NT2/D1 (cell line): Measurements from ENCODE around the gene GPR146.

Source experiments
- DNase-seq: peaks from one replicate; pipeline ENCODE4 v3.0.0-alpha.2; 2011; ENCODE audit warnings: low read depth, low spot score
- H3K27me3 ChIP-seq: 2 replicates; pipeline ENCODE4 v1.6.0; 2011; ENCODE audit warnings: mild to moderate bottlenecking; ENCODE audit not compliant: insufficient read length, insufficient read depth
- H3K36me3 ChIP-seq: 2 replicates; pipeline ENCODE4 v1.6.1; 2011; ENCODE audit warnings: mild to moderate bottlenecking, low read length, mixed read lengths; ENCODE audit not compliant: insufficient read depth, insufficient read length
- H3K4me1 ChIP-seq: 2 replicates; pipeline ENCODE4 v1.5.1; 2011; ENCODE audit not compliant: insufficient read depth, insufficient read length
- H3K4me3 ChIP-seq: 2 replicates; pipeline ENCODE4 v1.5.1; 2011; ENCODE audit warnings: low read depth; ENCODE audit not compliant: insufficient read length
- H3K9ac ChIP-seq: 2 replicates; pipeline ENCODE4 v1.6.0; 2011; ENCODE audit warnings: low read depth; ENCODE audit not compliant: insufficient read length
- H3K9me3 ChIP-seq: 2 replicates; pipeline ENCODE4 v1.5.1; 2011; ENCODE audit warnings: mild to moderate bottlenecking, low read length; ENCODE audit not compliant: insufficient read depth
- SUZ12 ChIP-seq: IDR thresholded peaks from 2 replicates; pipeline ENCODE4 v1.6.1; 2011; ENCODE audit not compliant: insufficient read length, insufficient read depth; ENCODE audit errors: extremely low read depth
- YY1 ChIP-seq: IDR thresholded peaks from 2 replicates; pipeline ENCODE4 v1.6.1; 2011; ENCODE audit not compliant: insufficient read length, insufficient read depth
- ZNF274 ChIP-seq: IDR thresholded peaks from 2 replicates; pipeline ENCODE4 v1.6.1; 2011; ENCODE audit warnings: mild to moderate bottlenecking, low read depth, low read length

Gene GPR146

DNA sequence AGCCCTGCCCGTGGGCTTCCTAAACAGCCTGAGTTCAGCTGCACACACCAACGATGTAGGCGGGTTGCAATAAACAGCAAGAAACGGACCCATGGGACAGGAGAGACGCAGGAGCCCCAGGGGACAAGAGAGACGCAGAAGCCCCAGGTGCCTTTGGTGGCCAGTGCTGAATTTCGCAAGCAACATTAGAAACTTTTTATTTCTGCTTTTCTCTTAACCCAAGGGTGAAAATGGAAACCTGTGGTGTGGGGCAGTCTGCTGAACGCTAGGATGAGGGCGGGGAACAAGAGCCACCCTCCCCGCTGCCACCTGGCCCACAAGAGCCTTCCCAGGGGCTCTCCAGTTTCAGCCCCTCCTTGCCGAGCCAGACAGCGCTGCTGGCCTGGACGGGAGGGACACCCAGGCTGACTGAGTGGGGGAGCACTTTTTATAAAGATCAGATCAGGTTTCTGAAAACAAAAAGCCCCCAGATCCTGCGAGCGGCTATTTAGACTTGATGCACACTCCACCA lies 20.0 kb upstream of the GPR146 start:
- peaks cover 5% of the 10 kb centered on the region; the same call in 1 of the 2 replicates for H3K9me3 ChIP-seq
- peaks cover 9% of the 10 kb centered on the region for H3K27me3 ChIP-seq
- TF ChIP-seq YY1 (no peak), ZNF274 (no peak), SUZ12 (no peak)
- H3K4me3 ChIP-seq, result no peak overlapping the region
- peaks cover 26% of the 10 kb centered on the region for H3K4me1 ChIP-seq
- peak overlapping the region; percentile 21 for H3K9ac ChIP-seq
- H3K36me3 ChIP-seq, result peaks cover 67% of the 10 kb centered on the region
- no peak for DNase-seq

DNA sequence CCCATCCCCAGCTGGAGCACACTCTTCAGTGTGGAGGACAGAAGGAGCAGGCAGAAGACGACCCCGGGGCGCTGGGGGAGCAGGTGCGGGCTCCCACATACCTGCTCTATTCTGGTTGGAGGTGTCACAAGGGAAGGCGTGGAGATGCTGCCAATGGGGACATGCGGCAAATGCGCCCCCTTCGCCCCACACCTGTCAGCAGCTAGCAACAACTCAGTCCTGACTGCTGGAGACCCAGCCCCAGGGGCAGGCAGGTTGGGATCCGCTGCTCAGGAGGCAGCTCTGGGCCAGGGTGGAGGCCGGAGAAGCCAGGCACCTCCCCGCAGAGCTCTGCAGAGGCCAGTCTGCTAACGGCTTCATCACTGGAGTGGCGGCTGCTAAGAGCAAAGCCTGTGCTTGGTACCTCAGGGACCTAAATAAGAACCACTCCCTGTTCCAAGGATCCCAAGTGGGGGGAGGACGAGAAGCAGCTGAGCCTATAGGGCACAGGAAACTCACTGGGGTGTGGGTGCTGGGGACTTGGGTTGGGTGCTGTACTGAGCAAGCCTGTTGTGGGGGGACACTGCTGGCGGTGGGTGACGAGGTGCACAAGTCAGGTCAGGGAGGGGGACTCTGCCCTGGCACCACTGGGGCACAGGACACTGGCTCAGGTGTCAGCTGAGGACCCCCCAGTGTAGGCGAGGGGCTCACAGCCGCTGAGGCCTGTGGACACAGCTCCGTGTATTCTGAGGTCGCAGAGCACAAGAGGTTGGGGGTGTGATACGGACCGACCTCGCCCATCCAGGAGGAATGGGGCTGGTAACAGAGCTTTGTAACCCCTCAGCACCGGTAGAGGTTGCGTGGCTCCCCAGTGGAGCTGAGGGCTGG lies 19.2 kb upstream of the GPR146 start:
- H3K9me3 ChIP-seq, result peaks cover 5% of the 10 kb centered on the region; the same call in 1 of the 2 replicates
- peaks cover 9% of the 10 kb centered on the region for H3K27me3 ChIP-seq
- peaks cover 59% of the 10 kb centered on the region for H3K36me3 ChIP-seq
- peaks cover 31% of the 10 kb centered on the region for H3K4me1 ChIP-seq
- TF ChIP-seq ZNF274, result no peak
- TF ChIP-seq YY1, result no peak
- TF ChIP-seq SUZ12, result no peak
- H3K4me3 ChIP-seq, result no peak overlapping the region
- H3K9ac ChIP-seq, result peak overlapping the region; percentile 61
- no peak for DNase-seq

DNA sequence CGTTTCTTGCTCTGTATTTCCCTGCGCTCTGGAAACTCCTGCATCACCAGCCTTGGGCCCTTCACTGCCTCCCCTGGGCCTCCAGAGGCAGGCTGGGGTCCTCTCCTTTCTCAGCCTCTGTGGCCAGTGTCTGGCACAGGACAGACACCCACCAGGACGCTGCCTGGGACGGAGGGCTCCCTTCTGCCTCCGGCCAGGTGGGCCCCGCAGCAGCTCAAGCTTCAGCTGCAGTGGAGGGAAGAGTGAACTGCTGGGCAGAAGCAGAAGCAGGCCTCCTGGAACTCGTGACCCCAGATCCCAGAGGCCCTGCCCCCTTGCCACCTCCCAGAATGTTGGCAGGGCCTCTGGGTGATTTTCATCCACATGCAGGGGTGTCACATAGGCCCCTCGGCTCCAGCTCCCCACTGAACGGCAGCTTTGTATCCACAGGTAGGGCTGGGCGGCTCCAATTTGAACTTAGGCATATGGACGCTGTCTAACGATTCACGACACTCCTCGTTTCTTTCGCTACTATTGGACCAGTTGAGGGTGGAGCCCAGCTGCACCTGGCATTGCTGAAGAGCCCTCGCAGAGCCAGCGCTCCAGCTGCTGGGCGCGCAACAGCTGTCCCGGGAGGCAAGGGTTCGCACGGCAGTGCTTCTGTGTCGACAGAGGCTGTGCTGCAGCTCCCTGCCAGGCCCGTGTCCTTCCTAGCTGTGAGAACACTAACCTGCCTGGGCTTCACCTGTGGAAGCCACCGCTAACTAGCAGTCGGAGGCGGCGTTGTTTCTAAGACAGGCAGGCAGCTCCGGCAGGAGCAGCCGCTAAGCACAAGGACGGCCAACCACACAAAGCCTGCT lies 18.4 kb upstream of the GPR146 start:
- H3K9ac ChIP-seq, result no peak overlapping the region
- no peak for DNase-seq
- H3K36me3 ChIP-seq, result peaks cover 51% of the 10 kb centered on the region
- no peak for TF ChIP-seq SUZ12
- TF ChIP-seq ZNF274, result no peak
- no peak for TF ChIP-seq YY1
- H3K4me3 ChIP-seq, result no peak overlapping the region
- peaks cover 3% of the 10 kb centered on the region; the same call in 1 of the 2 replicates for H3K9me3 ChIP-seq
- H3K27me3 ChIP-seq, result peaks cover 9% of the 10 kb centered on the region
- peaks cover 26% of the 10 kb centered on the region for H3K4me1 ChIP-seq

DNA sequence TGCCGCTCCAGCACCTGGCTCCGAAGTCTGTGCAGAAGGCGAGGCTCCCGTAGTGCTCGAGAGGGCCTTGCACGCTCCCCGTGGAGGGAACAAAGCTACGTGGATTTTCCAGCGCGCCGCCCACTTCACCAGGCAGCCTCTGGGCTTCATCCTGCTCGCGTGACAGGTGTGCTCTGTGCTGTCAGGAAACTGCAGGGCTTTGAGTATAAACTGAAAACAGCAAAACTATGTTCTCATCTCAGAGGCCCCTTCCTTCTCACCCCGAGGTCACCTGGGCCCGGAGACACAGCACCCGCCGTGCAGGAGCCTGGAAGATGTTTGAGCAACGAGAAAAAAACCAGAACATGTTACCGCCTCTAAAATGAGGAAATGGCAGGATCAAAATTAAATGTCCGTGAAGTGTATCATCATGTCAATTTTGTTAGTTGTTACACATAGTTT lies 17.6 kb upstream of the GPR146 start:
- TF ChIP-seq SUZ12, result no peak
- no peak for TF ChIP-seq ZNF274
- no peak for TF ChIP-seq YY1
- no peak for DNase-seq
- no peak overlapping the region for H3K4me3 ChIP-seq
- H3K9ac ChIP-seq, result no peak overlapping the region
- H3K4me1 ChIP-seq, result peaks cover 25% of the 10 kb centered on the region
- H3K9me3 ChIP-seq, result no peaks in the 10 kb centered on the region
- peaks cover 43% of the 10 kb centered on the region for H3K36me3 ChIP-seq
- H3K27me3 ChIP-seq, result peaks cover 9% of the 10 kb centered on the region

DNA sequence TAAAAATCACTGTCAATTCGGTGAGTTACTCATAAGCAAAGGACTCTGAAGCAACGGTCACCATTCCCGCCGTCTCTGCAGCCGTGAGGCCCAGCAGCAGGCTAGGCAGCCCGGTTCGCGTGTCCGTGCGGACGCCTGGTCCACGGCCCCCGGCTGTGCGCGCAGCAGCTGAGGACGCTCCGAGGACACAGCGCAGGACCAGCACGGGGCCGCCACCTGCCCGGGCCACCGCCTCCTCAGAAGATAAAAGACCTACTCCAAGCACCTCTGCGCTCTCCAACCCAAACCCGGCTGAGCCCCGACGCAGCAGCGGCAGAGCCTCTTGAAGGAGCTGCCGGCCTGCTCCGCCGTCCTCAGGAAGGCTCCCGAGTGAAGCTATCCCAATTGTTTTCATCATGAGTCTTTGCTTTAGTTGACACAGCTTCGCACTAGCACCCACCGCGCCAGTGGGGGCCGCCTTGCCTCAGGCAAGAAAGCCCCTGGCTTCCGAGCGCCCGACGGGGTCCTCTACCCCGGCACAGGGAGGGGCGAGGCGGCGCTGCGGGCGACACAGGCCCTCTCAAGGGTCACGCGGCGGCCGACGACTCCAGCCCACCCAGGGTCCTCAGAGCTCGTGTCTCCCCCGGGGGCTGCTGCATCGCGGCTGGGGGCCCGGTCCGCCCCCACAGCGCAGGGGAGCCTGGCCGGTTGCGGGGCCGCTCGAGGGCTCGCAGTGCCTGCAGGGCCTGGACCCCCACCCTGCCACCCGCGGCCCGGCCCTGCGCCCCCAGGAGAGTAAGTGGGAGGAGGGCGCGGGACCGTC lies 16.9 kb upstream of the GPR146 start:
- DNase-seq, result no peak
- H3K9me3 ChIP-seq, result no peaks in the 10 kb centered on the region
- peaks cover 9% of the 10 kb centered on the region for H3K27me3 ChIP-seq
- H3K9ac ChIP-seq, result peak overlapping the region; percentile 87
- H3K4me1 ChIP-seq, result peaks cover 25% of the 10 kb centered on the region
- TF ChIP-seq YY1 (no peak), ZNF274 (no peak), SUZ12 (no peak)
- peaks cover 36% of the 10 kb centered on the region for H3K36me3 ChIP-seq
- H3K4me3 ChIP-seq, result peak overlapping the region; percentile 58

DNA sequence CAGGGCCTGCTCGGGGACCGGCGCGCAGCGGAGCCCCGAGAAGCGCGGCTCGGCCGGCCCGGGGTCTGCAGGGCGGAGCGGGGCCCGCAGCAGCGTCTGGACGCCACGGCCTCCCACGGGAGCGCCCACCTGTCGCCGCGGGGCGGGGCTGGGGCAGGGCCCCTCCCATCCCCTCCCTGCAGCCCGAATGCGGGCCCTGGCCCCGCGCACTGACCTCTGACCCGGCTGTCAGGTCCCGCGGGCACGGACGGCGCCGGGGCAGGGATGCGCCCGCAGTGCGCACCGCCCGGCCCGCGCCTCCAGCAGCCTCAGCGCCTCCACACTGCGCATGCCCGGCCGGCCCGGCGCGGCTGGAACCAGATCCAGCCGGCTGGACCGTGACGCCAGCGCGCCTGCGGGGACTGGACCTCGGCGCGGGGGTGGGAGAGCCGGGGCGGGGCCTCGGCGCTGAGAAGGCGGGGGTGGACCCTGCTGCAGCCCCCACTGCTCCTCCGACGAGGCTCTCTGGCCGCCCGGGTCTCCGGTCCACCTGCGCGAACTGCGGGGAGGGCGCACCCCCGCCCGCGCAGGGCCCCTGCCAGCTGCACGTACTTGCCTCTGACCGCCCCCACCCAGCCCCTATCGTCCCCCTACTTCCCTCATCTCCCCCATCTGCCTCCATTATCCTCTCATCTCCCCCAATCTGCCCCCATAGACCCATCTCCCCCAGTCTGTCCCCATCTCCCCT lies 16.1 kb upstream of the GPR146 start:
- Histone ChIP-seq H3K4me3 (peak overlapping the region; percentile 58), H3K36me3 (peaks cover 29% of the 10 kb centered on the region), H3K9ac (peak overlapping the region; percentile 87), H3K27me3 (peaks cover 9% of the 10 kb centered on the region), H3K4me1 (peaks cover 22% of the 10 kb centered on the region), H3K9me3 (no peaks in the 10 kb centered on the region)
- DNase-seq, result peak; percentile 74
- TF ChIP-seq SUZ12 (no peak), YY1 (no peak), ZNF274 (no peak)
